ENCODE data around the gene SRGAP1.

SRGAP1 gene

GRCh38 chr12:63844391-63845341 is at the start of gene SRGAP1:
TSS of gene SRGAP1 (plus strand) at chr12:63844700. CDS start at chr12:63844817, 117 bp downstream.
- DNase-seq (ENCODE audit: low read depth), result no peak

- DNase-seq (ENCODE audit: low read depth), result no peak
Measured at GRCh38 chr12:63795032-63795687, 49.3 kb upstream of the SRGAP1 start.

GRCh38 chr12:63795944-63796343 is 48.6 kb upstream of the SRGAP1 start:
- DNase-seq (ENCODE audit: low read depth), result no peak

- DNase-seq (ENCODE audit: low read depth), result no peak
Measured at GRCh38 chr12:63802012-63802608, 42.4 kb upstream of the SRGAP1 start.

GRCh38 chr12:63804746-63805145 is 39.8 kb upstream of the SRGAP1 start:
- DNase-seq (ENCODE audit: low read depth), result no peak

GRCh38 chr12:63805704-63806672 is 38.5 kb upstream of the SRGAP1 start:
- no peak for DNase-seq (ENCODE audit: low read depth)

- DNase-seq (ENCODE audit: low read depth), result no peak
Measured at GRCh38 chr12:63808631-63809030, 35.9 kb upstream of the SRGAP1 start.

GRCh38 chr12:63809566-63809965 is 34.9 kb upstream of the SRGAP1 start:
- no peak for DNase-seq (ENCODE audit: low read depth)

- no peak for DNase-seq (ENCODE audit: low read depth)
Measured at GRCh38 chr12:63811334-63811733, 33.2 kb upstream of the SRGAP1 start.

GRCh38 chr12:63811755-63812154 is 32.7 kb upstream of the SRGAP1 start:
- DNase-seq (ENCODE audit: low read depth), result no peak

- DNase-seq (ENCODE audit: low read depth), result no peak
Measured at GRCh38 chr12:63814146-63814772, 30.2 kb upstream of the SRGAP1 start.

GRCh38 chr12:63815482-63815852 is 29.0 kb upstream of the SRGAP1 start:
- no peak for DNase-seq (ENCODE audit: low read depth)

- DNase-seq (ENCODE audit: low read depth), result no peak
Measured at GRCh38 chr12:63816031-63816430, 28.5 kb upstream of the SRGAP1 start.

GRCh38 chr12:63820427-63820826 is 24.1 kb upstream of the SRGAP1 start:
- DNase-seq (ENCODE audit: low read depth), result no peak

- no peak for DNase-seq (ENCODE audit: low read depth)
Measured at GRCh38 chr12:63821781-63822251, 22.7 kb upstream of the SRGAP1 start.

- no peak for DNase-seq (ENCODE audit: low read depth)
Measured at GRCh38 chr12:63822352-63822751, 22.1 kb upstream of the SRGAP1 start.

- DNase-seq (ENCODE audit: low read depth), result no peak
Measured at GRCh38 chr12:63823040-63823439, 21.5 kb upstream of the SRGAP1 start.

GRCh38 chr12:63826006-63826585 is 18.4 kb upstream of the SRGAP1 start:
- peak; percentile 40 for DNase-seq (ENCODE audit: low read depth)

- DNase-seq (ENCODE audit: low read depth), result no peak
Measured at GRCh38 chr12:63828867-63829266, 15.6 kb upstream of the SRGAP1 start.

GRCh38 chr12:63836046-63836445 is 8.5 kb upstream of the SRGAP1 start:
- no peak for DNase-seq (ENCODE audit: low read depth)

GRCh38 chr12:63836936-63837335 is 7.6 kb upstream of the SRGAP1 start:
- DNase-seq (ENCODE audit: low read depth), result no peak

Data from GM04504 (cell line).